Measurements from ENCODE around the gene SERPINI1.

Gene SERPINI1

GRCh38 chr3:167867981-167868380, 132.5 kb downstream of the SERPINI1 start:
- no peak overlapping the region for H3K27ac ChIP-seq
- no peak overlapping the region for H3K4me3 ChIP-seq

- H3K27ac ChIP-seq, result peak overlapping the region in 2 of 21 experiments; percentile 9 to 42
- H3K4me3 ChIP-seq, result no peak overlapping the region
Observed at GRCh38 chr3:167870181-167870580, 134.7 kb downstream of the SERPINI1 start.

GRCh38 chr3:167870759-167871158, 135.2 kb downstream of the SERPINI1 start:
- H3K27ac ChIP-seq, result peak overlapping the region in 1 of 21 experiments; percentile 2
- no peak overlapping the region for H3K4me3 ChIP-seq

- no peak overlapping the region for H3K27ac ChIP-seq
- H3K4me3 ChIP-seq, result no peak overlapping the region
Observed at GRCh38 chr3:167872032-167872431, 136.5 kb downstream of the SERPINI1 start.

GRCh38 chr3:167872941-167873340, 137.4 kb downstream of the SERPINI1 start:
- no peak overlapping the region for H3K27ac ChIP-seq
- H3K4me3 ChIP-seq, result no peak overlapping the region

- H3K27ac ChIP-seq, result peak overlapping the region in 7 of 21 experiments; percentile 8 to 57 (median 39)
- no peak overlapping the region for H3K4me3 ChIP-seq
Observed at GRCh38 chr3:167874671-167875372, 139.3 kb downstream of the SERPINI1 start.
